Thoracic aorta (tissue), 2 donors: ENCODE results near the gene XRCC6. TPM values are rescaled to one million over a fixed set of nuclear protein-coding genes. Genes with fewer than 3 reads are reported as not detected.
"Not testable (repeated sequence)": the region's sequence is repeated elsewhere in the genome, so short reads cannot be mapped to it uniquely, and the experiment has no call there.

Experiments used
- ATAC-seq: fragments of 150-250 bp; one replicate; pipeline ENCODE4 v1.8.0; 2017; ENCODE audit warnings: low read depth; ENCODE audit not compliant: insufficient number of reproducible peaks, low FRiP score
- DNase-seq: peaks from one replicate; pipeline ENCODE4 v3.0.0-alpha.2; 2020; ENCODE audit warnings: low spot score
- H3K27ac ChIP-seq, 2 donors: fragments of 200-600 bp; sonication (generic); 1 replicate in 1 of 2; 2 replicates in 1 of 2; pipeline ENCODE4 v1.5.1; 2016; ENCODE audit warnings: mild to moderate bottlenecking in 2 of 2, moderate library complexity in 2 of 2
- H3K27me3 ChIP-seq: fragments of 200-600 bp; sonication (generic); replicated peaks from 2 replicates; pipeline ENCODE4 v1.6.0; 2016; ENCODE audit warnings: mild to moderate bottlenecking; ENCODE audit not compliant: insufficient read depth
- H3K36me3 ChIP-seq: fragments of 200-600 bp; sonication (generic); one replicate; pipeline ENCODE4 v1.5.1; 2016
- H3K4me1 ChIP-seq, 2 donors: fragments of 200-600 bp; sonication (generic); 1 replicate in 1 of 2; 2 replicates in 1 of 2; pipeline versions ENCODE4 v1.5.1 to v1.6.0; 2016; ENCODE audit warnings: low read depth in 2 of 2, mild to moderate bottlenecking in 1 of 2; ENCODE audit not compliant: control insufficient read depth in 1 of 2
- H3K4me3 ChIP-seq: fragments of 200-600 bp; sonication (generic); 2 replicates; pipeline ENCODE4 v1.5.1; 2016; ENCODE audit warnings: mild to moderate bottlenecking
- H3K9me3 ChIP-seq: fragments of 200-600 bp; sonication (generic); 2 replicates; pipeline ENCODE4 v1.5.1; 2016
- total RNA-seq, 2 donors: library from RNA; depleted of rRNA; stranded (reverse); fragments of >200 nt; gene quantifications; one replicate each; pipeline versions ENCODE4 v1.1.0 to v1.2.3, GENCODE V29; 2016
- TF ChIP-seq, protein P1 (sequence below): fragments of 200-600 bp; sonication (generic); IDR thresholded peaks from one replicate; pipeline ENCODE4 v1.5.1; 2019; ENCODE audit warnings: antibody characterized with exemption

The XRCC6 gene
- total RNA-seq, 2 donors from 2014 or later: 126 to 131 TPM

DNA sequence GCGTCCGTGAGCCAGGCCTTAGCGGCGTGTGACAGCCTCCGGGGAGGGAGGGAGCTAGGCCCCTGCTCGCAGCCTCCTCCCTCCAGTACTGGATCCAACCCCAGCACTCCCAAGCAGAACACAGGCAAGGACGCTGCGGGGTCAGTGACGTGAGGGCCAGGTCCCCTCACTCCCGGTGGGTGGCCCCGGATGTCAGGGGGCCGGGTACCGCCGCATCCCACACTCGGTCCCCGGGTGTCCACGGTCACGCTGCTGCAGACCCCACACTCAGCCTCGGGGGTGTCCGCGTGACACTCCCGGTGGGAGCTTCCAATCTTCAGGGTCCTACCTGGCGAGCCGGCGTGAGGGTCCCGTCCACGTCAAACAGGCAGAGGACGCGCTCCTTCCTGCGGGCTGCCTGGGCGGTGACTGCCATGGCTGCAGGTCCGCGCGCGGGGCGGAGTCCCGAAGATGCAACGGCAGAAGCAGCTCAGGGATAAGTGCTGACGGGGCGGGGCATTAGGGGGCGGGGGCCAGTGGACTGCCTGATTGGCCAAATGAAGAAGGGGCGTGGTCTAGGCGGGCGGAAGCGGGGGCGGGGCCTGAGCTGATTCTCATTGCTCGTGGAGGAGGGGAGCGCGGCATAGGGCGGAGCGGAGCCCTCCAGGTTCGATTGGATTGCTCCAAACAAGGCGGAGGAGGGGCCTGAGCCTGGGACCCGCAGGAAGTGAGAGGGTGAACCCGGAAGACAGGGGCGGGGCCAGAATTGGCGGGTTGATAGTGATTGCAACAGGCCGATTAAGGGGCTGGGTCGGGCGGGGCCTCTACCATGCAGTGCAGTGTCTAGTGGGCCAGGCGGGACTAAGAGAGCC lies 31.5 kb upstream of the XRCC6 start, which contains the start of gene PMM1:
Gene PMM1, minus strand, starts transcription at position 450 of the 851 bp plus-strand sequence. Its CDS starts 35 bp downstream, at position 415.
- peak within 1 kb of the TSS; percentile 100 for H3K4me3 ChIP-seq
- H3K27me3 ChIP-seq: no peaks in the 10 kb centered on the region
- no peaks in the 10 kb centered on the region for H3K9me3 ChIP-seq
- TF ChIP-seq, protein P1, sequence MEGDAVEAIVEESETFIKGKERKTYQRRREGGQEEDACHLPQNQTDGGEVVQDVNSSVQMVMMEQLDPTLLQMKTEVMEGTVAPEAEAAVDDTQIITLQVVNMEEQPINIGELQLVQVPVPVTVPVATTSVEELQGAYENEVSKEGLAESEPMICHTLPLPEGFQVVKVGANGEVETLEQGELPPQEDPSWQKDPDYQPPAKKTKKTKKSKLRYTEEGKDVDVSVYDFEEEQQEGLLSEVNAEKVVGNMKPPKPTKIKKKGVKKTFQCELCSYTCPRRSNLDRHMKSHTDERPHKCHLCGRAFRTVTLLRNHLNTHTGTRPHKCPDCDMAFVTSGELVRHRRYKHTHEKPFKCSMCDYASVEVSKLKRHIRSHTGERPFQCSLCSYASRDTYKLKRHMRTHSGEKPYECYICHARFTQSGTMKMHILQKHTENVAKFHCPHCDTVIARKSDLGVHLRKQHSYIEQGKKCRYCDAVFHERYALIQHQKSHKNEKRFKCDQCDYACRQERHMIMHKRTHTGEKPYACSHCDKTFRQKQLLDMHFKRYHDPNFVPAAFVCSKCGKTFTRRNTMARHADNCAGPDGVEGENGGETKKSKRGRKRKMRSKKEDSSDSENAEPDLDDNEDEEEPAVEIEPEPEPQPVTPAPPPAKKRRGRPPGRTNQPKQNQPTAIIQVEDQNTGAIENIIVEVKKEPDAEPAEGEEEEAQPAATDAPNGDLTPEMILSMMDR: no peak
- H3K36me3 ChIP-seq: peaks cover 3% of the 10 kb centered on the region
- peaks cover 9 to 20% of the 10 kb centered on the region in 2 donors for H3K4me1 ChIP-seq
- DNase-seq (peak; percentile 100), ATAC-seq (peak; percentile 99)
- peak within 1 kb of the TSS; percentile 80 to 82 for H3K27ac ChIP-seq

DNA sequence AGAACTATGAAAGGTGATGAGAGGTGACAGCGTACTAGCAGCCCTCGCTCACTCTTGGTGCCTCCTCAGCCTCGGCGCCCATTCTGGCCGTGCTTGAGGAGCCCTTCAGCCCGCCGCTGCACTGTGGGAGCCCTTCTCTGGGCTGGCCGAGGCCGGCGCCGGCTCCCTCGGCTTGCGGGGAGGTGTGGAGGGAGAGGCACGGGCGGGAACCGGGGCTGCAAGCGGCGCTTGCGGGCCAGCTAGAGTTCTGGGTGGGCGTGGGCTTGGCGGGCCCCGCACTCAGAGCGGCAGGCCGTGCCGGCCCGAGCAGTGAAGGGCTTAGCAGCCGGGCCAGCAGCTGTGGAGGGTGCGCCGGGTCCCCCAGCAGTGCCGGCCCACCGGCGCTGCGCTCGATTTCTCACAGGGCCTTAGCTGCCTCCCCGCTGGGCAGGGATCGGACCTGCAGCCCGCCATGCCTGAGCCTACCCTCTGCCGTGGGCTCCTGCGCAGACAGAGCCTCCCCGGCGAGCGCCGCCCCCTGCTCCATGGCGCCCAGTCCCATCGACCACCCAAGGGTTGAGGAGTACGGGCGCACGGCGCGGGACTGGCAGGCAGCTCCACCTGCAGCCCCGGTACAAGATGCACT lies 27.6 kb upstream of the XRCC6 start:
- H3K27me3 ChIP-seq, H3K36me3 ChIP-seq, DNase-seq, H3K4me3 ChIP-seq, H3K27ac ChIP-seq, H3K9me3 ChIP-seq, ATAC-seq, H3K4me1 ChIP-seq: not testable (repeated sequence)

DNA sequence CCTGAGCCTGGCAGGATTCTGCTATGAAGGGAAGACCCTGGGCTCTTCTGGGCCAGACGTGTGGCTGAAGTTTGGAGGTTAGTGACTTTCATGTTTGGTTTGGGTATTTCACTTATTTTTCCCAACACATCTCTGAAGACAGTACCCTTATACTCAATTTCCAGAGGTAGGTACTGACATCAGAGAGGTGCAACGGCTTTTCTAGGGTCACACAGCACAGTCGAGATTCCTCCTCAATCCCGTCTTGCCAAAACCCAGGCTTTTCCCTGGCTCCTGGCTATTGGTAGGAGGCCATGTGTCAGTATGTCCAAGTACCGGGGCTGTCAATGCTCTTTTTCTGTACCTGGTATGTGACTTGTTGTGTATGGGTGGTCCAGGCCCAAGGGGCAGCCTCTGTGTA lies 25.4 kb upstream of the XRCC6 start:
- H3K27ac ChIP-seq: no peak overlapping the region
- no peaks in the 10 kb centered on the region for H3K4me1 ChIP-seq
- ATAC-seq: no peak
- H3K36me3 ChIP-seq: no peaks in the 10 kb centered on the region
- no peaks in the 10 kb centered on the region for H3K27me3 ChIP-seq
- no peak overlapping the region for H3K4me3 ChIP-seq
- DNase-seq: no peak
- TF ChIP-seq, protein P1: no peak
- no peaks in the 10 kb centered on the region for H3K9me3 ChIP-seq

DNA sequence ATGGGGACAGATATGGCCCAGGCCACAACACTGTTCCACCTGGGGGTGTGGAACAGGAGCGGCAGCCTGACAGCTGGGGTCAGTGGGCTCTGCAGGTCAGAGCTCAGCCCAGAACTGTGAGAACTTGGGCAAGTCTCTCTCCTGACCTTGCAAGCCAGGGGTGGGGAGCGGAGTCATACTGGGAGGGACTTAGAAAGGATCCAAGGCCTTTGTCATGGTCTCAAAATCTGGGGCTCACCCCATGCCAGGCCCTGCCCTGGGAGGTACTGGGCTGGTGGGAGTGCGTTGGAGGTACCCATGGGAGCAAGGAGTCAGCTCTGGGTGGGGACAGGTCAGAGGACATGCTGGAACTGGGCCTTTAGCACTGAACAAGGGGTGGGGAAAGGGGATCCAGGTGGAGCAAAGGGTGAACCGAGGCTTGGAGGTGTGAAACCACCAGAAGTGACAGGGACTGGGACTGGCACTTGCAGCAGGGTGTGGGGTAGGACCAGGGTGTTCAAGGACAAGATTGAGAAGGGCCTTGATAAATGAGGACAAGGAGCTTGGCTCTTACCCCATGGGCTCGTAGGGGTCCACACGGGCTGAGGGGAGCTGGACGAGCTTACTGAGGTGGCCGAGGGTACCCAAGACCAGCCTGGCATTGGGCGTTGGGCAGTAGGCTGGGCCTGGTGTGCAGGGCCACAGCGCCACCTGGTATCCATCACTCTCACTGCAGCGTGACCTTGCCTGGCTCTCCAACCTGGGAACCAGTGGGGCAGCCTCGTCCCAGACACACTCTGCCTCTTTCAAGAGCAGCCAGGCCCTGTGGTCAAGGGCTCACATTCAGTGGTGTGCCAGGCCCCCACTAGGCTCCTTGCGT lies 24.1 kb upstream of the XRCC6 start:
- no peaks in the 10 kb centered on the region for H3K27me3 ChIP-seq
- no peak for DNase-seq
- no peaks in the 10 kb centered on the region for H3K4me1 ChIP-seq
- H3K36me3 ChIP-seq: no peaks in the 10 kb centered on the region
- ATAC-seq: no peak
- no peak overlapping the region for H3K27ac ChIP-seq
- H3K9me3 ChIP-seq: no peaks in the 10 kb centered on the region
- H3K4me3 ChIP-seq: no peak overlapping the region
- TF ChIP-seq, protein P1: peak; percentile 69

DNA sequence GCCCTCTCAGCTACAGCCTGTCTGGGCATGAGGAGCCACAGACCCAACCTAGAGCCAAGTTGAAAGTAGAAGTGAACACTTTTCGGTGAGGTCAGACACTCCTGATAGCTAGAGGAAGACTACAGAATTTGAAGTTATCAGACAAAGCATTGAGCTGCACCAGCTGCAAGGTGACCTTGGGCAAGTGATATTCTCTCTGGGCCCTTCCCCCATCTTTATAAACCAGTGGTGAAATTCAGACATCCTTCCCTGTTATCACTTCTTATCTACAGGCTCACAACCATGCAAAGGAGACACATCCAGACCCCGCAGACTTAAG lies 23.5 kb upstream of the XRCC6 start:
- Histone ChIP-seq H3K27ac (no peak overlapping the region), H3K4me1 (no peaks in the 10 kb centered on the region), H3K4me3 (no peak overlapping the region), H3K9me3 (no peaks in the 10 kb centered on the region), H3K27me3 (no peaks in the 10 kb centered on the region), H3K36me3 (no peaks in the 10 kb centered on the region)
- DNase-seq: no peak
- ATAC-seq: no peak
- TF ChIP-seq, protein P1: no peak
